CD4-positive, alpha-beta T cell treated with Interleukin-12 subunit alpha and Interleukin-12 subunit beta, for 1 hour (primary cell): ENCODE measurements around the gene AP3B2.
"Not testable (repeated sequence)": the region's sequence is repeated elsewhere in the genome, so short reads cannot be mapped to it uniquely, and the experiment has no call there.

Experiments
- DNase-seq: peaks from one replicate; pipeline ENCODE4 v3.0.0-alpha.2; 2020

Gene AP3B2

GRCh38 chr15:82648257-82649103 lies 61.2 kb downstream of the AP3B2 start:
- no peak for DNase-seq

GRCh38 chr15:82647835-82648256 lies 61.8 kb downstream of the AP3B2 start:
- peak; percentile 35 for DNase-seq

- peak; percentile 31 for DNase-seq
Measured at GRCh38 chr15:82647045-82647834, 62.4 kb downstream of the AP3B2 start, which contains the start of gene CPEB1. CPEB1 (minus strand) TSS chr15:82647363; CDS start chr15:82628459, 18,904 bp downstream.

GRCh38 chr15:82646250-82647044 lies 63.2 kb downstream of the AP3B2 start:
- no peak for DNase-seq

GRCh38 chr15:82644967-82645852 lies 64.5 kb downstream of the AP3B2 start:
- not testable (repeated sequence) for DNase-seq

- no peak for DNase-seq
Measured at GRCh38 chr15:82643992-82644391, 65.7 kb downstream of the AP3B2 start.

DNA sequence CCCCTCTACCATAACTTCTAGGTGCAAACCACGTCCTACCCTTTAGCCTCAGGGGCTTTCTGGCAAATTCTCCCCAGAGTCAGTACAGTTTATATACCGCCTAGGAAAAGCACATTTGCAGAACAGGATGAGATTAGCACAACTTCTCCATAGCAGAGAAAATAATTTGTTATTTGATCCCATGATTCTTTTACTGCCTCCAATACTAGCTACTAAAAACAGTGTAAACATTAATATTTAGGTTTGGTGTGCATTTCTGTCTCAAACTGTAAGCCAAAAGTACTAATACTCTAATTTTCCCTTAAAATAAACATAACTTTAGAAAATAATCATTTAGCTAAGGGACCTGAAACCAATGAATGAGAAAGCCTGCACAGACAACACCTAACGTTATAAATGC lies 67.0 kb downstream of the AP3B2 start:
- no peak for DNase-seq

GRCh38 chr15:82641129-82641798 lies 68.4 kb downstream of the AP3B2 start:
- DNase-seq: no peak

DNA sequence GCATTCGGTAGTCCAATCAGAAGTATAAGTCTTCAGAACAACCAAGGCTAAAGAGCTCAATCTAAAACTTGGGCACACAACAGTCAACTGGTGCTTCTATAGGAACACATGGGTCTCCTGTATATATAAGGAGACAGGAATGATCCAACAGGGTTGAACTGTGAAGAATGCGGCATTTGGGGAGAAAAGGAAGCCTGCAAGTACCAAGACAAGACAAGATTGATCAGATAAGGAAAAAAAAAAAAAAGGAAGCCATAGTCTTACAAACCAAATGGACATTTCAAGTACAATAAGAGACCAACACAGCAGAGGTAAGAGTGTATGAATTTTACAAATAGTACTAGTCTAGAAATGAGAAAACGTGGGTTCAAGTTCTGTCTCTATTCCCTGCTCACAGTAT lies 69.0 kb downstream of the AP3B2 start:
- DNase-seq: no peak

DNA sequence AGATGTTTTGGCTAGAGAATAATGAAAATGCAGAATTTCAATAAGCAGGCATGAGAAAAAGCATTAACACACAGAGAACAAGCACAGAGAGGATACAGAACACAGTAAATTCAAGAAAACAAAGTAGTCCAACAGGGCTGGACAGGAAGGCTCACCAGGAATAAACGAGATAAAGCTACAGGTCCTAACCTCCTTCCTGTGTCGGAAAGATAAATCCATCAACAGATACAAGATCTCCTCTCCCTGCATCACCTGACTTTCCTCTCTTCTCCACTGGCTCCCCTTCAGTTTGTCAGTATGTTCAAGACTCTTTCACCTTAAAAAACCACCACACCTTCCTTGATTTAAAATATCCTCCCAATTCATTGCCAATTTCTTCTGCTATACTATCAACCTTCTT lies 73.9 kb downstream of the AP3B2 start:
- DNase-seq: no peak

GRCh38 chr15:82630033-82630432 lies 79.6 kb downstream of the AP3B2 start:
- DNase-seq: no peak

DNA sequence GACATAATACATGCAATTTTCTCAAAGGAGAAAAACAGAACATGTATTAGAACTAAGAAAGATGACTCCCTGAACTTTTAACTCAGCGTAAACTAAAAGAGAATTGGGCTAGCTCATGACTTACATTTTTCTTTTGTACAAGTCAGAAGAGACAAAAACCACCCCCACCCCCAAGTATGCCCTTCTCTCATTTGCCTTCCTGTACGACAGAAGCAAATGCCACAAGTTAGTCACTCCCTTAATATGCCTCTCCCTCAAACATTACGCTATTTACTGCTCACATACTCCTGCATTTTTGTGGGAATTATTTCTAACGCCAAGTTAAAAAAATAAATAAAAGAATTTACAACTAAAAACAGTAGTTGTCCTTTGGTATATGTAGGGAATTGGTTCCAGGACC lies 84.5 kb downstream of the AP3B2 start:
- no peak for DNase-seq

- no peak for DNase-seq
Measured at GRCh38 chr15:82624438-82624837, 85.2 kb downstream of the AP3B2 start.

DNA sequence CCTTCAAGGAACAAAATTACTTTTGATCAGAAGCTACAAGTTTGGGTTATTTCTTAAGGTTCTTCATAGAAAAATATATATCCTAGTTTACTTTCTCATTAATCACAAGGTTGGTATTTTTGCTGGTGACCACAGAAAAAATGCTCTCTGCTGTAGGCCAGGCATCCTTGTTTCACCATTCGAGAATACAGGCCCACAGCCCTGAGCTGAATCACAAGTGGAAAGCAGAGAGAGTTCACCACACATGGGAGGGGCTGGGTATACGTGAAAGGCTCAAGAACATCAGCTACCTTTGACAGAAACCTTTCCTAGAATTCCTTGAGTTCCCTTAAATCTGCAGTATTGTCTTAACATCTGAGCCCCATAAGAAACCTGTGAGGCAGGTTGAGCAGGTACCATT lies 85.7 kb downstream of the AP3B2 start:
- DNase-seq: no peak

DNA sequence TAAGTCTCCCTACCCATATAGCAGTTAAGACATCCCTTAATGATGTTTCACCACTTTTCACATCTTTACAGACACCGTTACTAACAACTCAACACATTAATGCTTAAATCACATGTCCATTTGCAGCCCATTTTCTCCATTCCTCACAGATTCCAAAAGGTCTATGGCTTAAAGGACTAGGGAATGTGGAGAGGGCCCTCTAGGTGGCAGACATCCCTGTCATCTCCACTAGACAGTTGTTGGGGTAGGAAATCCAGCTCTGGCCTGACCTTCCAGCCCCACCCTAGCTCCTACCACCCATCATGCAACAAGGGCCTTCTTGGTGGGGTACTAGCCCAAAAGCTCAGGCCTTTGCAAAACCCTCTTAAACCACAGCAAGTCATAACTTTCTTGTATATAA lies 87.7 kb downstream of the AP3B2 start:
- no peak for DNase-seq

DNA sequence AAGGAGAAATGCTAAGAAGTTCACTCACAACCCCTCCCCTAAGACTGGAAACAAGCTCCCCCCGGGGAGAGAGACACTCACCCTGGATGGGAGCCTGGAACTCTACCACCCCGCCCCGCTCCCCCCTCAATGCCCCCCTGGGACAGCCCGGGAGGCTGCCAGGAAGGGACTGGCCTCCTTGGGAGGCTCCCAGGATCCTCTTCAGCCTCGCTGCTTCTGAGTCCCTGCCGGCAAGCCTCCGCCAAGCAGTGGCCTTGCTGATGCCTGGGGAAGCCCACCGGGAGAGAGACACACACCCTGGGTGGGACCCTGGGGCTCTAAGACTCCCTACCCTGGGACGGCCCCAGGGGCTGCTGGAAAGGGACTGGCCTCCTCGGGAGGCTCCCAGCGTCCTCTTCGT lies 95.9 kb downstream of the AP3B2 start:
- no peak for DNase-seq

GRCh38 chr15:82611348-82611747 lies 98.3 kb downstream of the AP3B2 start:
- DNase-seq: no peak
